ENCODE measurements around the gene EPHB1.

GRCh38 chr3:134879990-134880389 is 84.9 kb downstream of the EPHB1 start:
- TF ChIP-seq CTCF (IDR thresholded peaks at IDR 0.05) (no peak), POLR2A (IDR thresholded peaks at IDR 0.05) (no peak)

All from esophagus squamous epithelium (tissue), 4 donors.